ENCODE measurements around the gene MLF2. TPM values are rescaled to one million over a fixed set of nuclear protein-coding genes. Genes with fewer than 3 reads are reported as not detected.

MLF2 gene
- total RNA-seq, 6 experiments from 2014 or later, result 104 to 185 (median 134) TPM

- H3K9me3 ChIP-seq, result no peaks in the 10 kb centered on the region
- H3K4me1 ChIP-seq, result peaks cover 0 to 4% (median 0%) of the 10 kb centered on the region in 4 donors
- no peak overlapping the region for H3K27ac ChIP-seq
- peaks cover 0 to 4% (median 0%) of the 10 kb centered on the region in 4 donors for H3K36me3 ChIP-seq
- no peak overlapping the region for H3K4me3 ChIP-seq
- intact Hi-C loops (cut with DNase I), result no loop called here
- TF ChIP-seq, protein P1, sequence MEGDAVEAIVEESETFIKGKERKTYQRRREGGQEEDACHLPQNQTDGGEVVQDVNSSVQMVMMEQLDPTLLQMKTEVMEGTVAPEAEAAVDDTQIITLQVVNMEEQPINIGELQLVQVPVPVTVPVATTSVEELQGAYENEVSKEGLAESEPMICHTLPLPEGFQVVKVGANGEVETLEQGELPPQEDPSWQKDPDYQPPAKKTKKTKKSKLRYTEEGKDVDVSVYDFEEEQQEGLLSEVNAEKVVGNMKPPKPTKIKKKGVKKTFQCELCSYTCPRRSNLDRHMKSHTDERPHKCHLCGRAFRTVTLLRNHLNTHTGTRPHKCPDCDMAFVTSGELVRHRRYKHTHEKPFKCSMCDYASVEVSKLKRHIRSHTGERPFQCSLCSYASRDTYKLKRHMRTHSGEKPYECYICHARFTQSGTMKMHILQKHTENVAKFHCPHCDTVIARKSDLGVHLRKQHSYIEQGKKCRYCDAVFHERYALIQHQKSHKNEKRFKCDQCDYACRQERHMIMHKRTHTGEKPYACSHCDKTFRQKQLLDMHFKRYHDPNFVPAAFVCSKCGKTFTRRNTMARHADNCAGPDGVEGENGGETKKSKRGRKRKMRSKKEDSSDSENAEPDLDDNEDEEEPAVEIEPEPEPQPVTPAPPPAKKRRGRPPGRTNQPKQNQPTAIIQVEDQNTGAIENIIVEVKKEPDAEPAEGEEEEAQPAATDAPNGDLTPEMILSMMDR (IDR thresholded peaks at IDR 0.05), result no peak
- TF ChIP-seq POLR2A (IDR thresholded peaks at IDR 0.05), result no peak
- ATAC-seq, result no peak
- DNase-seq, result no peak
- WGBS (ENCODE audit: insufficient coverage, low coverage, low lambda C conversion rate, missing lambda C conversion rate), result 72% methylated on average over 4 of the region's 5 CpGs
- no peaks in the 10 kb centered on the region for H3K27me3 ChIP-seq
Measured at GRCh38 chr12:6736754-6737153, 16.2 kb downstream of the MLF2 start.

DNA sequence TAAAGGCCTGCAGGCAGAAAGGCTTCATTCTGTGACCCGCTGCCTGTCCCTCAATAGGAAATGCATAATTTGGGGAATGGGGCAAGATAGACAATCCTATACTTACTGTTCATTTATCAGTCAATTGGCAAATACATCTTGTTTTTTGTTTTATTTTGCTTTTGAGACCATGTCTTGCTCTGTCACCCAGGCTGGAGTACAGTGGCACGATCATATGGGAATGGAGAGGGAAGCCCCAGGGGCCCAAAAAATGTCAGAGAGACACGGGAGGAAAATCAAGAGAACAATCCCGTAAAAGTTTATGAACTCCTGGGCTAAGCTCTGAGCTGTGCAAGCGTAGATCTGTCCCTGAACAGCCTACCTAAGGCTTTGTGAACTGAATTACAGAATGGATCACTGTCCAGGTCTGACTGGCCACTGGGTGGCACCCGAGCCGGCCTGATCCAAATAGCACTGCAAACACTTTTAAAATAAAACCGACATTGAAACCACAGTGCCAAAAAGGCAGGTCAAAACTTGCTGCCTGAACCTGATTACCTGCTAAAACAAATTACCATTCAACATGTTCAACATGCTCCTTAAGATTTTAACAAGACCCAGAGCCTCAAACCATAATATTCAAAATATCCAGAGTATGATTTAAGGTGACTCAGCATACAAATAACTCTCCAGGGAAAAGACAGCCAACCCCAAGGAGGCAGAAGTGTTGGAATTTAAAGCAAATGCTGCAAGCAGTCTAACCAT is 17.3 kb downstream of the MLF2 start:
- H3K27me3 ChIP-seq, result no peaks in the 10 kb centered on the region

DNA sequence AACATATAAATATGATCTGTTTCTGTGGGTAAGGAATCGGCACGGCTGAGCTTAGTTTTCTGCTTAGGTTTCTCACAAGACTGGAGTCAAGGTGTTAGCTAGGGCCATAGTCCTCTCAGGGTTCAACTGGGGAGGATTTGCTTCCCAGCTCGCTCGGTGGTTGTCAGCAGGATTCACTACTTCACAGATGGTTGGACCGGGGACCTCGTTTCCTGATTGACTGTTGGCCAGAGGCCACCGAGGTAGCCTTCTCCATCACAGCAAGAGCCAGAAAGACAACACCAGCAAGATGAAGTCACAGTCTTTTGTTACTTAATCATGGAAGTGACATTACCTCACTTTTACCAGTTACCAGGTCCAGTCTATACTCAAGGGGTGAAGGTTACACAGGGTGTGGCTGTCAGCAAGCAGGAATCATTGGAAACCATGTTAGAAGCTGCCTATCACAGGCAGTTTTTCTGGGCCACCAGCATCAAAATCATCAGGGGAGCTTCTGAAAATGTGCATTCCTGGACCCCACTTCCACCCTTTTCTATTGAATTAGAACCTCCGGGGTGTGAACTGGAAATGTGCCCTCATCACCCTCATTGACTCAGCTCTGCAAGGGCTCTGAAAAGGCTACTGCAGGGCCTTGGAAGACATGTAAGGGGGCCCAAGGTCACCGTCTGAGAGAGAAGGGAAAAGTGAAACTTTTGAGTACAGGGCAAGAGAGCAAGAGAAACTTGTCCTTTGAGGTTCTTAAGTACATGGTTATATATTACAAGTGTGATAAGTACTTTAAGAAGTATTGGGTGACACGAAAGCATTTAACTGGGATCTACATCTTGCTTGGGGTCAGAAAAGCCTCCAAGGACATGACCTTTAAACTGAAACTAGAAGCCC is 18.2 kb downstream of the MLF2 start:
- H3K27me3 ChIP-seq, result no peaks in the 10 kb centered on the region
- H3K36me3 ChIP-seq, result peaks cover 0 to 25% (median 8%) of the 10 kb centered on the region in 4 donors
- TF ChIP-seq, protein P1 (IDR thresholded peaks at IDR 0.05), result no peak
- no peak for TF ChIP-seq POLR2A (IDR thresholded peaks at IDR 0.05)
- peaks cover 0 to 4% (median 0%) of the 10 kb centered on the region in 4 donors for H3K4me1 ChIP-seq
- H3K4me3 ChIP-seq, result no peak overlapping the region
- no peak for ATAC-seq
- intact Hi-C loops (cut with DNase I), result loop anchor here (5.0 kb wide), 2 partner anchors 93 to 103 kb away; partner anchors contain the start of gene P3H3 (in 1 of the 2)
- no peaks in the 10 kb centered on the region for H3K9me3 ChIP-seq
- DNase-seq, result no peak
- 69% methylated on average over 8 of the region's 10 CpGs for WGBS (ENCODE audit: insufficient coverage, low coverage, low lambda C conversion rate, missing lambda C conversion rate)
- no peak overlapping the region for H3K27ac ChIP-seq

More for the DNA sequence above, 17.3 kb downstream of the MLF2 start:
- H3K4me1 ChIP-seq, result peaks cover 0 to 4% (median 0%) of the 10 kb centered on the region in 4 donors
- H3K9me3 ChIP-seq, result no peaks in the 10 kb centered on the region
- intact Hi-C loops (cut with DNase I), result no loop called here
- 25% methylated on average over 8 of the region's 8 CpGs for WGBS (ENCODE audit: insufficient coverage, low coverage, low lambda C conversion rate, missing lambda C conversion rate)
- ATAC-seq (peak; percentile 97 to 99 (median 98)), DNase-seq (peak; percentile 74 to 79 (median 77))
- no peak overlapping the region for H3K27ac ChIP-seq
- peaks cover 0 to 16% (median 4%) of the 10 kb centered on the region in 4 donors for H3K36me3 ChIP-seq
- no peak for TF ChIP-seq POLR2A (IDR thresholded peaks at IDR 0.05)
- TF ChIP-seq, protein P1 (IDR thresholded peaks at IDR 0.05), result peak; percentile 79 to 87 (median 85)
- no peak overlapping the region for H3K4me3 ChIP-seq

GRCh38 chr12:6730169-6730568 is 22.8 kb downstream of the MLF2 start:
- no peaks in the 10 kb centered on the region for H3K9me3 ChIP-seq
- H3K36me3 ChIP-seq, result peaks cover 0 to 49% (median 11%) of the 10 kb centered on the region in 4 donors
- DNase-seq (no peak), ATAC-seq (no peak)
- H3K4me1 ChIP-seq, result no peaks in the 10 kb centered on the region
- intact Hi-C loops (cut with DNase I), result loop anchor here (5.0 kb wide), 2 partner anchors 97 to 107 kb away; partner anchors contain the start of gene P3H3 (in 1 of the 2)
- 70% methylated on average over 2 of the region's 8 CpGs for WGBS (ENCODE audit: insufficient coverage, low coverage, low lambda C conversion rate, missing lambda C conversion rate)
- H3K4me3 ChIP-seq, result no peak overlapping the region
- no peak overlapping the region for H3K27ac ChIP-seq
- TF ChIP-seq, protein P1 (IDR thresholded peaks at IDR 0.05), result no peak
- no peak for TF ChIP-seq POLR2A (IDR thresholded peaks at IDR 0.05)
- no peaks in the 10 kb centered on the region for H3K27me3 ChIP-seq
